Brain microvascular endothelial cell (primary cell): ENCODE data around the gene PERP.

Source experiments
- DNase-seq: peaks from one replicate; pipeline ENCODE4 v3.0.0-alpha.2; 2020
- H3K27ac ChIP-seq: fragments of 250-450 bp; sonication (Bioruptor Pico); 2 replicates; pipeline ENCODE4 v1.5.1; 2020; ENCODE audit warnings: mild to moderate bottlenecking, moderate library complexity
- H3K27me3 ChIP-seq: fragments of 250-450 bp; sonication (Bioruptor Pico); replicated peaks from 2 replicates; pipeline ENCODE4 v1.5.1; 2020; ENCODE audit warnings: mild to moderate bottlenecking
- H3K36me3 ChIP-seq: fragments of 250-450 bp; sonication (Bioruptor Pico); replicated peaks from 2 replicates; pipeline ENCODE4 v1.5.1; 2020; ENCODE audit warnings: mild to moderate bottlenecking
- H3K4me3 ChIP-seq: 2 replicates; pipeline ENCODE4 v1.5.1; 2011; ENCODE audit warnings: low read depth, mild to moderate bottlenecking, control low read depth, low read length, moderate library complexity
- CTCF ChIP-seq: IDR thresholded peaks from 2 replicates; pipeline ENCODE4 v1.5.1; 2011; ENCODE audit warnings: low read depth, mild to moderate bottlenecking, moderate library complexity, low read length, control low read depth, inconsistent platforms; ENCODE audit errors: missing control alignments
- in situ Hi-C: cut with HindIII; loops from 2 replicates; pipeline ENCODE4 v1.10.0; 2017; ENCODE audit warnings: low sequenced_read_pairs, low pct_ligation_motif_present

Gene PERP

GRCh38 chr6:138115877-138116660, 8.8 kb upstream of the PERP start:
- DNase-seq: peak; percentile 60
- Histone ChIP-seq H3K36me3 (no peaks in the 10 kb centered on the region), H3K4me3 (no peak overlapping the region), H3K27me3 (peaks cover 2% of the 10 kb centered on the region), H3K27ac (no peak overlapping the region)
- in situ Hi-C loops: no loop called here
- peak; percentile 62 for TF ChIP-seq CTCF

- no peak for DNase-seq
- H3K36me3 ChIP-seq: no peaks in the 10 kb centered on the region
- in situ Hi-C loops: no loop called here
- TF ChIP-seq CTCF: no peak
- H3K27ac ChIP-seq: no peak overlapping the region
- H3K27me3 ChIP-seq: peaks cover 2% of the 10 kb centered on the region
- no peak overlapping the region for H3K4me3 ChIP-seq
Measured at GRCh38 chr6:138115201-138115600, 8.0 kb upstream of the PERP start.

- in situ Hi-C loops: no loop called here
- Histone ChIP-seq H3K36me3 (no peaks in the 10 kb centered on the region), H3K27me3 (no peaks in the 10 kb centered on the region), H3K27ac (no peak overlapping the region), H3K4me3 (no peak overlapping the region)
- DNase-seq: no peak
- TF ChIP-seq CTCF: no peak
Measured at GRCh38 chr6:138113588-138114210, 6.5 kb upstream of the PERP start.

- in situ Hi-C loops: no loop called here
- Histone ChIP-seq H3K4me3 (no peak overlapping the region), H3K36me3 (no peaks in the 10 kb centered on the region), H3K27ac (no peak overlapping the region), H3K27me3 (no peaks in the 10 kb centered on the region)
- no peak for TF ChIP-seq CTCF
- DNase-seq: no peak
Measured at GRCh38 chr6:138110229-138110628, 3.0 kb upstream of the PERP start.

GRCh38 chr6:138109042-138109997, 2.1 kb upstream of the PERP start:
- Histone ChIP-seq H3K27me3 (no peaks in the 10 kb centered on the region), H3K36me3 (no peaks in the 10 kb centered on the region), H3K27ac (no peak overlapping the region), H3K4me3 (no peak overlapping the region)
- TF ChIP-seq CTCF: peak; percentile 95
- in situ Hi-C loops: no loop called here
- peak; percentile 83 for DNase-seq
